HL-60/S4 treated with phorbol 12-myristate 13-acetate at 8.2 ng/mL for 4 days and 3 days (cell line): ENCODE data around the gene SLFN12L.

Experiments used
- in situ Hi-C: fragments of 300-500 bp; cut with MboI; formaldehyde crosslinking; loops from 2 replicates; pipeline ENCODE4 v1.15.0; 2022; ENCODE audit warnings: low sequenced_read_pairs

The SLFN12L gene

GRCh38 chr17:35438433-35438832 lies 99.0 kb downstream of the SLFN12L start:
- in situ Hi-C loops = no loop called here

GRCh38 chr17:35433075-35433894 lies 104.2 kb downstream of the SLFN12L start:
- in situ Hi-C loops = no loop called here

GRCh38 chr17:35432176-35433074 lies 105.1 kb downstream of the SLFN12L start, which contains the start of gene SLFN12:
SLFN12 (minus strand) TSS chr17:35432500; CDS start chr17:35423028, 9,472 bp downstream.
- in situ Hi-C loops = no loop called here

DNA sequence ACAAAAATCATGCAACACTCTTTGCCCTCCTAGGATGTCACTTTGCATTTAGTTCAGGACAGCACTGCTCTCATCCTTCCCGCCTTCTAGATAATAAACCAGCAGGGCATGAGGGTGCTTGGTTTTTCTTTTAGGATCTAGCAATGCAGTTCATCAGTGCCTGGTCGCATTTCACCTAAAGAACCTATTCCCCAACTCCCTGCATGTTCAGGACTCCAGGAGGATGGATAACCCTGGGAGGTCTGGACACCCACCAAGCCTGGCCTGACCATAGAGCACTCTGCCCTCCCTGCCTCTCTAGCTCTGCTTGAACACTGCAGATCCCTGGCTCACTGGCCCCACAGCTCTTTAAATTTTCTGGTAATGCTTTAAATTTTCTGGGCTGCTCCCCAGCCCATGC lies 107.8 kb downstream of the SLFN12L start:
- in situ Hi-C loops = no loop called here

GRCh38 chr17:35428229-35428628 lies 109.2 kb downstream of the SLFN12L start:
- in situ Hi-C loops = no loop called here

- in situ Hi-C loops = no loop called here
These were observed 113.7 kb downstream of the SLFN12L start for GRCh38 chr17:35423761-35424160.
